Measurements from ENCODE around the gene FXR1.
"Not testable (repeated sequence)": the region's sequence is repeated elsewhere in the genome, so short reads cannot be mapped to it uniquely, and the experiment has no call there.

The FXR1 gene

DNA sequence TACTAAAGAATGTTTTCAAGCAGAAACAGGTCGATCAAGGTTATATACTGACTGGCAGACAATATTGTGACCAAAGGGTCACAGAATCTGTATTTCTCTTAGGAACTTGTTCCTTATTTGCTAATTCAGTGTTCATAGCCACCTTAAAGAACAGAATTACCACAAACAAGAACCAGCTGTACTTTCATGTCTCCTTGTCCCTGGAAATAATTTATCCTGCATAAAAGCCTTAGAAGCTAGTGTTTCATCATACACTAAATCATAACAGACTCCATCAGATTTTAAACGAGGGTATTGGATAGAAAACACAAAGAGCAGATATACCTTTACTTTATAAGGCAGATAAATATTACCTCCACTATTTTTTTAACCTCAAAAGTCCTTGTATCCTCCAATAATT, 70.7 kb downstream of the FXR1 start:
- no peak for FAIRE-seq
- TF ChIP-seq, protein P1, sequence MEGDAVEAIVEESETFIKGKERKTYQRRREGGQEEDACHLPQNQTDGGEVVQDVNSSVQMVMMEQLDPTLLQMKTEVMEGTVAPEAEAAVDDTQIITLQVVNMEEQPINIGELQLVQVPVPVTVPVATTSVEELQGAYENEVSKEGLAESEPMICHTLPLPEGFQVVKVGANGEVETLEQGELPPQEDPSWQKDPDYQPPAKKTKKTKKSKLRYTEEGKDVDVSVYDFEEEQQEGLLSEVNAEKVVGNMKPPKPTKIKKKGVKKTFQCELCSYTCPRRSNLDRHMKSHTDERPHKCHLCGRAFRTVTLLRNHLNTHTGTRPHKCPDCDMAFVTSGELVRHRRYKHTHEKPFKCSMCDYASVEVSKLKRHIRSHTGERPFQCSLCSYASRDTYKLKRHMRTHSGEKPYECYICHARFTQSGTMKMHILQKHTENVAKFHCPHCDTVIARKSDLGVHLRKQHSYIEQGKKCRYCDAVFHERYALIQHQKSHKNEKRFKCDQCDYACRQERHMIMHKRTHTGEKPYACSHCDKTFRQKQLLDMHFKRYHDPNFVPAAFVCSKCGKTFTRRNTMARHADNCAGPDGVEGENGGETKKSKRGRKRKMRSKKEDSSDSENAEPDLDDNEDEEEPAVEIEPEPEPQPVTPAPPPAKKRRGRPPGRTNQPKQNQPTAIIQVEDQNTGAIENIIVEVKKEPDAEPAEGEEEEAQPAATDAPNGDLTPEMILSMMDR (IDR thresholded peaks at IDR 0.05; ENCODE audit: insufficient read depth, missing control alignments), result no peak
- DNase-seq (ENCODE audit: insufficient read length, low spot score), result no peak

DNA sequence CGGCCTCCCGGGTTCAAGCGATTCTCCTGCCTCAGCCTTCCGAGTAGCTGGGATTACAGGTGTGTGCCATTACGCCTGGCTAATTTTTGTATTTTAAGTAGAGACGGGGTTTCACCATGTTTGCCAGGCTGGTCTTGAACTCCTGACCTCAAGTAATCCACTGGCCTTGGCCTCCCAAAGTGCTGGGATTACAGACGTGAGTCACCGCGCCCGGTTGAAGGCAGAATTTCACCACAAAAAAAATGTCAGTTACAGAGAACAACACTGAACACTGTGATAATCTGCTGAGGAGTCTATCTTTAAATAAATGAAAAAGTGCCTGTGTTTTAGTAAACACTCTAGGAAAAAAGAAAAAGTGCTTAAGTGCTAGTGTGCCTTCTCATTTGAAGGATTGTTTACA, 73.9 kb downstream of the FXR1 start:
- not testable (repeated sequence) for DNase-seq (ENCODE audit: insufficient read length, low spot score); FAIRE-seq

DNA sequence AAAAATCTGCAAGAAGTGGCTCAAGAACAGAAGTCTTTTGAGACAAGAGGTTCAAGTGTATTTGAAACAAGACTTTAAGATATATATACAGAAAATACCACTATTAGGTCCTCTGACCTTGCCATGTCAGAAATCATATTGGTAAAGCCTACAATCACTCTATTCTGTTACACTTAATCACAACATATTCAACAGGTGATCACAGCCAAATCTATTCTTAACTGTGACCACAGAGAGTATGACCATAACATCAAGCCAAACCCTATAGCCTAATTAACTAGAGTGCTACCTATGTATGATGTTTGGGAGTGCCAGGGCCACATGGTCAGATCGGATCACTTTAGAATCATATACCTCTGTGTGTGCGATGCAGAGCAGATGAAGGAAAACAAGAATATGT, 74.9 kb downstream of the FXR1 start:
- DNase-seq (ENCODE audit: insufficient read length, low spot score) (no peak), FAIRE-seq (no peak)
- TF ChIP-seq, protein P1 (IDR thresholded peaks at IDR 0.05; ENCODE audit: insufficient read depth, missing control alignments), result no peak

DNA sequence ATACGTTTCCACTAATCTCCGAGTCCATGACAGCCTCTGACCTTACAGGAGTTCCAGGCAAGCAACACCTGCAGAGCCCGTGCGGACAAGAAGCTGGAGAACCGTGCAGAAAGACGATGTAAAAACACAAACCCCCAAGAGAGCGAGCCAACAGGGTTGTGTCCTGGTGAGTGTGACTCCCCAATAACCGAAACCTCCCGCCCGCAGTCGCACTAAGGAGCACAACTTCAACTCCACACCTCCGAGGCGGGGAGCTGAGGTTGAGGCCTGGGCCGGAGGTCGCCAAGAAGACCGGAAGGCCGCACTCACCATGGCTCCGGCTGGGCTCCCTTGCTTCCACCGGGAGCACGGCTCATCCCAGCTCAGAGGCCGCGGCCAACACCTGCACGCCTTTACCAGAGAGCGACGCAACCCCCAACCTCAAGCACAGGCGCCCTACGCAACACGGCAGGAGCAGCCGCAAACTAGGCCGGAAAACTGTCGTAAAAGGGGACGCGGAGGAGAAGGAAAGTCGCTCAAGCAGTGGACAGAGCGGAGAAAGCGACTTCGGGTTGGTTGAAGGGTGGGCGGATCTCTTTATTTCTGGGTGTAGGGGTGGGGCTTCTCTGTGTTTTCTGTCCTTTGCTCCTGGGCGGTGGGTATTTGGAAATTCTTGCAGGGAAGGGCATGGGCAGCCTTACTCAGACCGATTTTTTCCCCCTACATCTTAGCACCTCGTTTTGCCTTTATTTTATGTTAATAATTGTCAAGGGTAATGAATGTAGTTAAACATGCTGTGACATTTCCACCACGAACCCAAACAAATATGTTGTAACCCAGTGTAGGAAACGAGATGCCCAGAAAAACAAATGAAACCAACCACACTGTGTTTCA, 77.1 kb downstream of the FXR1 start, which contains the start of gene DNAJC19:
TSS of gene DNAJC19 (minus strand) at position 446 of the 873 bp plus-strand sequence. CDS start at position 312, 134 bp downstream.
- no peak for FAIRE-seq

DNA sequence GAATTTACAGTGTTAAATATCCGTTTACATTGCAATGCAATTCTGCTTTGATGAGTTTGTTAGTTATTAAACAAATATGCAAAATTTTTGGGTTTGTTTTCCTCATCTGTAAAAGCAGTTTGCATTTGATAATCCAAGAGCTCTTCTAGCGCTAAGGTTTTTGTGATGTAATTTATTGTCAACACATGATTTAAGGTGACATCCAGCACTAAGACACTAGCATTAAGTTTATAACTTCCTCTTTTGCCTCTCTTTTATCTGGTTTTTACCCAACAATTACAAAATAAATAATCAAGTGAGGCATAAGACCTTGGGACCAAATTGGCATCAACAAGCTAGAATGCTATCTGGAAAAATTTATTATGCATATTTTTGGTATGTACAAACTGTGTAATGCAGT, 78.0 kb downstream of the FXR1 start:
- FAIRE-seq (no peak), DNase-seq (ENCODE audit: insufficient read length, low spot score) (no peak)
- TF ChIP-seq, protein P1 (IDR thresholded peaks at IDR 0.05; ENCODE audit: insufficient read depth, missing control alignments), result no peak

More for the DNA sequence above, 77.1 kb downstream of the FXR1 start, which contains the start of gene DNAJC19:
- peak; percentile 48 for DNase-seq (ENCODE audit: insufficient read length, low spot score)
- TF ChIP-seq, protein P1 (IDR thresholded peaks at IDR 0.05; ENCODE audit: insufficient read depth, missing control alignments), result no peak

DNA sequence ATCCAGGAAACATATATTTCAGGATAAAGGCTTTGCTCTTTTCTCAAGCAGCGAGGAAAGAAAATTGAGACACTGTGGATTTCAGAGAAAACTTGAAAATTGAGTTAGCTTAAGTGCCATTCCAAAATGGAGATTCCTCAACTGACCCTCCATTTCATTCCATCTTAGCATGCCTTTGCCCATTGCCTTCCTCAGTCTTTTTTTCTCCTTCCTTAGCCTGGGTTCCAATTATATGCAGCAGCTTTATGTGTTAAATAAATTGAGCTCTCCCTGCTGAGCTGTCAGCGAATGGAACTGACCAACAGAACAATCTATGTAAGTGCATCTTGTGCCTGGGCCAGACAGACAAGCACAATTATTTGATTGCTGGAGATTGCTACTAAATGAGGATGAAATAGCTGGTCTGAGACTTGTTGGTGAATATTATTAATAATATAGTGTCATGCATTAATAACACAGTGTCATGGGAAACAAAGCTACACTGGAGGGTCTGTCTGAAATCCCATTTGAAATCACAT, 84.0 kb downstream of the FXR1 start:
- FAIRE-seq (no peak), DNase-seq (ENCODE audit: insufficient read length, low spot score) (no peak)
- TF ChIP-seq, protein P1 (IDR thresholded peaks at IDR 0.05; ENCODE audit: insufficient read depth, missing control alignments), result no peak

DNA sequence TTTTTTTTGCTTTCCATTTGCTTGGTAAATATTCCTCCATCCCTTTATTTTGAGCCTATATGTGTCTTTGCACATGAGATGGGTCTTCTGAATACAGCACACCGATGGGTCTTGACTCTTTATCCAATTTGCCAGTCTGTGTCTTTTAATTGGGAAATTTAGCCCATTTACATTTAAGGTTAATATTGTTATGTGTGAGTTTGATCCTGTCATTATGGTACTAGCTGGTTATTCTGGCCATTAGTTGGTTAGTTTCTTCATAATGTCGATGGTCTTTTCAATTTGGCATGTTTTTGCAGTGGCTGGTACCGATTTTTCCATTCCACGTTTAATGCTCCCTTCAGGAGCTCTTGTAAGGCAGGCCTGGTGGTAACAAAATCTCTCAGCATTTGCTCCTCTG, 89.9 kb downstream of the FXR1 start:
- FAIRE-seq; DNase-seq (ENCODE audit: insufficient read length, low spot score): not testable (repeated sequence)

DNA sequence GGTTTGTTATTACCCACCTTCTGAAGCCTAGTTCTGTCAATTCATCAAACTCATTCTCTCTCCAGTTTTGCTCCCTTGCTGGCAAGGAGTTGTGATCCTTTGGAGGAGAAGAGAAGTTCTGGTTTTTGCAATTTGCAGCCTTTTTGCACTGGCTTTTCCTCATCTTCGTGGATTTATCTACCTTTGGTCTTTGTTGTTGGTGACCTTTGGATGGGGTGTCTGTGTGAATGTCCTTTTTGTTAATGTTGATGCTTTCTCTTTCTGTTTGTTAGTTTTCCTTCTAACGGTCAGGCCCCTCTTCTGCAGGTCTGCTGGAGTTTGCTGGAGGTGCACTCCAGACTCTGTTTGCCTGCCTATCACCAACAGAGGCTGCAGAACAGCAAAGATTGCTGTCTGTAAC, 91.0 kb downstream of the FXR1 start:
- not testable (repeated sequence) for FAIRE-seq

More for the DNA sequence above, 91.0 kb downstream of the FXR1 start:
- DNase-seq (ENCODE audit: insufficient read length, low spot score), result not testable (repeated sequence)
